Subcutaneous abdominal adipose tissue (tissue), 5 donors: Measurements from ENCODE around the gene LRRD1.
"Not testable (repeated sequence)": the region's sequence is repeated elsewhere in the genome, so short reads cannot be mapped to it uniquely, and the experiment has no call there.

ENCODE experiments used
- H3K27ac ChIP-seq: one replicate; pipeline ENCODE4 v1.7.0; 2013; ENCODE audit warnings: low read depth, mild to moderate bottlenecking, inconsistent platforms, low read length, moderate library complexity
- H3K27me3 ChIP-seq, 5 donors: one replicate each; pipeline ENCODE4 v1.7.0; 2013; ENCODE audit warnings: low read length in 5 of 5, inconsistent platforms in 1 of 5; ENCODE audit not compliant: control insufficient read depth in 5 of 5, insufficient read depth in 4 of 5
- H3K36me3 ChIP-seq, 5 donors: one replicate each; pipeline ENCODE4 v1.7.0; 2013; ENCODE audit warnings: low read length in 5 of 5; ENCODE audit not compliant: control insufficient read depth in 5 of 5, insufficient read depth in 5 of 5
- H3K4me1 ChIP-seq, 5 donors: one replicate each; pipeline ENCODE4 v1.7.0; 2013; ENCODE audit warnings: low read length in 5 of 5, mild to moderate bottlenecking in 3 of 5, moderate library complexity in 1 of 5; ENCODE audit not compliant: control insufficient read depth in 5 of 5, insufficient read depth in 5 of 5
- H3K4me3 ChIP-seq, 5 donors: one replicate each; pipeline ENCODE4 v1.7.0; 2013; ENCODE audit warnings: low read length in 5 of 5, low read depth in 1 of 5
- H3K9ac ChIP-seq, 5 donors: one replicate each; pipeline ENCODE4 v1.7.0; 2013; ENCODE audit warnings: low read length in 5 of 5, mild to moderate bottlenecking in 4 of 5, moderate library complexity in 3 of 5
- H3K9me3 ChIP-seq, 5 donors: one replicate each; pipeline ENCODE4 v1.7.0; 2013; ENCODE audit warnings: low read length in 5 of 5; ENCODE audit not compliant: control insufficient read depth in 5 of 5
- donor health status: healthy.
- donor health status: healthy.
- donor health status: healthy.
- donor health status: healthy.
- donor health status: healthy.

Gene LRRD1

GRCh38 chr7:92121681-92122080, 57.3 kb downstream of the LRRD1 start:
- Histone ChIP-seq H3K4me1 (no peaks in the 10 kb centered on the region), H3K27me3 (no peaks in the 10 kb centered on the region), H3K4me3 (no peak overlapping the region), H3K36me3 (peaks cover 34 to 52% (median 47%) of the 10 kb centered on the region in 5 donors), H3K27ac (no peak overlapping the region), H3K9ac (no peak overlapping the region), H3K9me3 (peaks cover 0 to 4% (median 0%) of the 10 kb centered on the region in 5 donors)

DNA sequence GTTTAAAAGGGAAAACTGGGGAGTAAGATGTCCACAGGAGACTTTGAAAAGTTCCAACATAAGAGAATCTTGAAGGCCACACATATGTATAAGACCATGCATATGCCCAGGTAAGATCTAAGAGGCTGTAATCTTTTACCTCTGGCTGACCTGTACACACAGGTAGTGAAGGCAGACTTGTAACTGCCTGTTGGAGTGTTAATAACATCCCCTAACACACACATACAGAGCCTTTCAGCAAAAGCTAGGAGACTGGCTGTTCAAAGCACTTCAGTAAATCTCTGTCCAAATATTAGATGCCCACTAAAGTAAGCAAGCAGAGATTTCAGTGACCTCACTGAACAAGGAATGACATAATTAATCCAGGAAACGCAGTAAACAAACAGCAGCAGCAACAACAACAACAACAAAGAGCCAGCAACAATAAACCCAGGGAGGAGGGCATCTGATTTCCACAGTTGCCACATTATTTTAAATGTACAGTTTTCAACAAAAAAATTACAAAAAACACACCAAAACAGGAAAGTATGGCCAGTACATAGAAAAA, 59.7 kb downstream of the LRRD1 start:
- peaks cover 23 to 44% (median 41%) of the 10 kb centered on the region in 5 donors for H3K36me3 ChIP-seq
- H3K4me3 ChIP-seq = no peak overlapping the region
- H3K9ac ChIP-seq = no peak overlapping the region
- peaks cover 0 to 4% (median 0%) of the 10 kb centered on the region in 5 donors for H3K9me3 ChIP-seq
- no peaks in the 10 kb centered on the region for H3K27me3 ChIP-seq
- no peak overlapping the region for H3K27ac ChIP-seq
- H3K4me1 ChIP-seq = no peaks in the 10 kb centered on the region

DNA sequence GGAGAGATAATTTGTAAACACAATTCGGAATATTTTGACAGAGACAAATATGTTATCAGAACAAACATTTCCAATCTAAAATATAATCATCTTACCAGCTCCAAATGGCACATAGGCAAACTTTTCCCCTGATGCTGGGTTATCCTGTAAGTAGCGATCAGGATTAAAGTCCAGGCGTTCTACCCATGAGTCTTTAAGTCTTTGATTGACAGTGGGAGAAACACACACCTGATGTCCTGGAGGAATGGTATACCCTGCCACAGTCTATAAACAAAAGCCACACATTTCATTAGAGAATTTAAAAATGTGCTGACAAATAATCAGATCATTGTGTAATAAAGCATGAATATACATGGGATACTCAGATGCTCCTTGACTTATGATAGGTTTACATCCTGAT, 62.0 kb downstream of the LRRD1 start:
- no peak overlapping the region for H3K9ac ChIP-seq
- peaks cover 0 to 3% (median 0%) of the 10 kb centered on the region in 5 donors for H3K9me3 ChIP-seq
- no peak overlapping the region for H3K27ac ChIP-seq
- H3K4me1 ChIP-seq = no peaks in the 10 kb centered on the region
- no peaks in the 10 kb centered on the region for H3K27me3 ChIP-seq
- no peak overlapping the region for H3K4me3 ChIP-seq
- peaks cover 8 to 25% (median 22%) of the 10 kb centered on the region in 5 donors for H3K36me3 ChIP-seq

DNA sequence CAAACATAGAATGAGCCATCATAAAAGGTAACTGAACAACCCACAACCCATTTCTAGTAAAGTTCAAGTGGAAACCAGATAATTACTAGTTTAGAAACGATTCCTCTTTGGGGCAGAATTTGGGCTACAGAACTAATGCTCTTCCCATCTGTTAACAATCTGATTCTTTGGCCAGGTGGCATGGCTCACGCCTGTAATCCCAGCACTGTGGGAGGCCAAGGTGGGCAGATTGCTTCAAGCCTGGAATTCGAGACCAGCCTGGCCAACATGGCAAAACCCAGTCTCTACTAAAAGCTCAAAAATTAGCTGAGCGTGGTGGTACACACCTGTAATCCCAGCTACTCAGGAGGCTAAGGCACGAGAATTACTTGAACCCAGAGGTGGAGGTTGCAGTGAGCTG, 63.1 kb downstream of the LRRD1 start:
- no peaks in the 10 kb centered on the region for H3K9me3 ChIP-seq
- H3K36me3 ChIP-seq = peaks cover 8 to 28% (median 24%) of the 10 kb centered on the region in 5 donors
- H3K27ac ChIP-seq = no peak overlapping the region
- H3K27me3 ChIP-seq = no peaks in the 10 kb centered on the region
- no peaks in the 10 kb centered on the region for H3K4me1 ChIP-seq
- H3K9ac ChIP-seq = no peak overlapping the region
- no peak overlapping the region for H3K4me3 ChIP-seq

DNA sequence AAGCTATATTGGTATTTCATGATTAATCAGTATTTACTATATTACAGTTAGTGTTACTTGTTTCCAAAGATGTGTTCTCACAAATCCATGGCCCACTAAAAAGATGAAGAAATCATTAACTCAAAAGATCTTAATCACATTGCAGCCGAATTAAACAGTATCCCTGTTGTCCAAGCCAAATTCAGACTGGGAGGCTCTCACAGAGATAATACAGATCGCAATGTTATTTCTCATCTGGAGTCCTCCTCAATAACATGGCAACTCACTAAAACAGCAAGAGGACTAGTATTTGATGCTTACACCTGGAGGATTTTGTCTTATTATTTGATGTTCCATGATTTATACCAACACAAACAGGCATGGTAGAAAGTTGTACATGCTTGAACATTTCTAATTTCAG, 68.1 kb downstream of the LRRD1 start:
- Histone ChIP-seq H3K9me3 (no peaks in the 10 kb centered on the region), H3K4me3 (no peak overlapping the region), H3K27me3 (no peaks in the 10 kb centered on the region), H3K4me1 (no peaks in the 10 kb centered on the region), H3K36me3 (peaks cover 31 to 54% (median 41%) of the 10 kb centered on the region in 5 donors), H3K27ac (no peak overlapping the region), H3K9ac (no peak overlapping the region)

GRCh38 chr7:92108821-92109220, 70.1 kb downstream of the LRRD1 start:
- H3K27ac ChIP-seq = no peak overlapping the region
- H3K9ac ChIP-seq = no peak overlapping the region
- no peaks in the 10 kb centered on the region for H3K4me1 ChIP-seq
- no peak overlapping the region for H3K4me3 ChIP-seq
- H3K27me3 ChIP-seq = no peaks in the 10 kb centered on the region
- H3K9me3 ChIP-seq = no peaks in the 10 kb centered on the region
- H3K36me3 ChIP-seq = peaks cover 38 to 67% (median 51%) of the 10 kb centered on the region in 5 donors

DNA sequence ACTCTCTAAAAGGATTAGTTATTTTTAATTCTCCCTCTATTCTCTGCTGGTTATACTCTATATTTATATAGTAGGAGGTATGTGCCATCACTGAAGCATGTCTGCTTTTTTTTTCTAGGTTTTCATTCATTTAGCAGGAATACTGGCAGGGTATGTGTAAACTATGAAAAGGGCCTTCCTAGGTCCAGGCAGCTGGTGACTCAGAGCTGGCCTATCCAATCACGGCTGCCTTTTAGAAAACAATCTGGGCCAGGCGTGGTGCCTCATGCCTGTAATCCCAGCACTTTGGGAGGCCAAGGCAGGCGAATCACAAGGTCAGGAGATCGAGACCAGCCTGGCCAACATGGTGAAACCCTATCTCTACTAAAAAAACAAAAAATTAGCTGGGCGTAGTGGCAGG, 76.1 kb downstream of the LRRD1 start:
- not testable (repeated sequence) for H3K4me3 ChIP-seq, H3K27ac ChIP-seq, H3K9me3 ChIP-seq, H3K4me1 ChIP-seq, H3K9ac ChIP-seq, H3K27me3 ChIP-seq
- peaks cover 40 to 80% (median 62%) of the 10 kb centered on the region in 5 donors for H3K36me3 ChIP-seq

GRCh38 chr7:92100534-92100933, 78.4 kb downstream of the LRRD1 start:
- H3K4me3 ChIP-seq = no peak overlapping the region
- peaks cover 54 to 83% (median 65%) of the 10 kb centered on the region in 5 donors for H3K36me3 ChIP-seq
- no peaks in the 10 kb centered on the region for H3K4me1 ChIP-seq
- H3K9me3 ChIP-seq = no peaks in the 10 kb centered on the region
- no peak overlapping the region for H3K9ac ChIP-seq
- H3K27me3 ChIP-seq = no peaks in the 10 kb centered on the region
- H3K27ac ChIP-seq = no peak overlapping the region

DNA sequence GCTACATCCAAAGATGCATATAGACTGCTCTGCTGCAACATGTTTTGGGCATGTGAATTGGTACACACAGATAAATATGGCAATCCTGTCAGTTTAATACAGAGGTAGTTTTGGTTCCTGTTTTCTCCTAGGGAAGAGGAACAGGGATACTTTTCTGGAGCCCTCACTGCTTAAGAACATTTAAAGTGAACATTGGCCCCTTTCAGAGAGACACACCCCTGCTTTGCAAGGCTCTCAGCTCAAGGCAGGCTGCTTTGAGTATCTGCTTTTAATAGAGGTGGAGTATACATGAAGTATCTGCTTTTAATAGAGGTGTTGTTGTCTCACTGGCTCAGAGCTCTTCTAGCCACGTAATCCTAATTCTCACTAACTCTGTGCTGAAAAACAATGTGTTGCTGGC, 83.6 kb downstream of the LRRD1 start:
- Histone ChIP-seq H3K4me3 (no peak overlapping the region), H3K36me3 (peaks cover 59 to 67% (median 64%) of the 10 kb centered on the region in 5 donors), H3K9ac (no peak overlapping the region), H3K9me3 (no peaks in the 10 kb centered on the region), H3K27ac (no peak overlapping the region), H3K27me3 (no peaks in the 10 kb centered on the region), H3K4me1 (no peaks in the 10 kb centered on the region)
